CD4-positive, alpha-beta T cell treated with Interleukin-2 at 100 ng/mL for 4 hours (primary cell): ENCODE results near the gene PCDH1.
A peak's percentile ranks its signal among the peaks of the same experiment; 100 is the strongest.
"Not testable (repeated sequence)": the region's sequence is repeated elsewhere in the genome, so short reads cannot be mapped to it uniquely, and the experiment has no call there.

Experiments used
- DNase-seq: peaks from one replicate; pipeline ENCODE4 v3.0.0-alpha.2; 2020; ENCODE audit warnings: low spot score

The PCDH1 gene

GRCh38 chr5:141898448-141899049, 20.3 kb upstream of the PCDH1 start:
- no peak for DNase-seq

- no peak for DNase-seq
These were observed 19.2 kb upstream of the PCDH1 start for GRCh38 chr5:141897425-141897824.

- not testable (repeated sequence) for DNase-seq
These were observed 12.2 kb upstream of the PCDH1 start for GRCh38 chr5:141890429-141890828.

GRCh38 chr5:141889282-141889871, 11.2 kb upstream of the PCDH1 start:
- no peak for DNase-seq

GRCh38 chr5:141883892-141884318, 5.7 kb upstream of the PCDH1 start:
- no peak for DNase-seq

- DNase-seq: no peak
These were observed 5.1 kb upstream of the PCDH1 start for GRCh38 chr5:141883184-141883891.

GRCh38 chr5:141882594-141883183, 4.5 kb upstream of the PCDH1 start:
- DNase-seq: no peak

GRCh38 chr5:141881886-141882285, 3.7 kb upstream of the PCDH1 start:
- no peak for DNase-seq

GRCh38 chr5:141880961-141881801, 3.0 kb upstream of the PCDH1 start:
- no peak for DNase-seq

- no peak for DNase-seq
These were observed 1.9 kb upstream of the PCDH1 start for GRCh38 chr5:141879941-141880738.

GRCh38 chr5:141879426-141879759, 1.2 kb upstream of the PCDH1 start:
- no peak for DNase-seq

- DNase-seq: peak; percentile 95
These were observed 658 bp upstream of the PCDH1 start for GRCh38 chr5:141878711-141879425.

- DNase-seq: peak; percentile 13
These were observed 639 bp downstream of the PCDH1 start for GRCh38 chr5:141877356-141878185.

- peak; percentile 12 for DNase-seq
These were observed 1.4 kb downstream of the PCDH1 start for GRCh38 chr5:141876628-141877355.

GRCh38 chr5:141875795-141876627, 2.2 kb downstream of the PCDH1 start:
- DNase-seq: no peak

- no peak for DNase-seq
These were observed 3.0 kb downstream of the PCDH1 start for GRCh38 chr5:141875022-141875740.

GRCh38 chr5:141874262-141874964, 3.8 kb downstream of the PCDH1 start:
- no peak for DNase-seq
